OCI-LY1 (cell line): Measurements from ENCODE around the gene ARHGAP28.
"Not testable (repeated sequence)": the region's sequence is repeated elsewhere in the genome, so short reads cannot be mapped to it uniquely, and the experiment has no call there.

Experiments used
- H2AFZ ChIP-seq: fragments of 200-600 bp; sonication (generic), shearing (Covaris generic); 2 replicates; pipeline ENCODE4 v1.6.0; 2014; ENCODE audit warnings: antibody characterized with exemption, mild to moderate bottlenecking, low read length
- H3F3A ChIP-seq: fragments of 200-600 bp; sonication (generic), shearing (Covaris generic); 2 replicates; pipeline ENCODE4 v1.6.0; 2014; ENCODE audit warnings: mild to moderate bottlenecking, antibody characterized with exemption, low read length, moderate library complexity; ENCODE audit not compliant: insufficient read depth
- H3K27ac ChIP-seq: fragments of 200-600 bp; sonication (generic); 2 replicates; pipeline ENCODE4 v1.5.1; 2014; ENCODE audit warnings: low read length, mixed run types, mild to moderate bottlenecking, low read depth; ENCODE audit not compliant: poor library complexity, severe bottlenecking
- H3K27me3 ChIP-seq: fragments of 200-600 bp; sonication (generic); 2 replicates; pipeline ENCODE4 v1.6.0; 2014; ENCODE audit warnings: antibody characterized with exemption, mild to moderate bottlenecking, low read length, moderate library complexity; ENCODE audit not compliant: insufficient read depth
- H3K36me3 ChIP-seq: fragments of 200-600 bp; sonication (generic); 2 replicates; pipeline ENCODE4 v1.6.1; 2014; ENCODE audit warnings: mild to moderate bottlenecking, antibody characterized with exemption, low read length, moderate library complexity, mixed read lengths; ENCODE audit not compliant: insufficient read depth
- H3K4me1 ChIP-seq: fragments of 200-600 bp; sonication (generic); 2 replicates; pipeline ENCODE4 v1.5.1; 2014; ENCODE audit warnings: mild to moderate bottlenecking, low read length, moderate library complexity; ENCODE audit not compliant: insufficient read depth, severe bottlenecking
- H3K4me2 ChIP-seq: fragments of 200-600 bp; sonication (generic), shearing (Covaris generic); 2 replicates; pipeline ENCODE4 v1.6.1; 2014; ENCODE audit warnings: low read length
- H3K4me3 ChIP-seq: fragments of 200-600 bp; sonication (generic); 2 replicates; pipeline ENCODE4 v1.5.1; 2014; ENCODE audit warnings: low read length, low read depth, mild to moderate bottlenecking, mixed read lengths; ENCODE audit not compliant: poor library complexity, severe bottlenecking
- H3K79me2 ChIP-seq: fragments of 200-600 bp; shearing (Covaris generic); 2 replicates; pipeline ENCODE4 v1.6.1; 2016; ENCODE audit warnings: mixed run types, low read length, mixed read lengths; ENCODE audit not compliant: insufficient read depth
- H3K9ac ChIP-seq: fragments of 200-600 bp; sonication (generic), shearing (Covaris generic); 2 replicates; pipeline ENCODE4 v1.6.1; 2014; ENCODE audit warnings: mild to moderate bottlenecking, low read length, mixed read lengths
- H3K9me2 ChIP-seq: fragments of 200-600 bp; sonication (generic), shearing (Covaris generic); 2 replicates; pipeline ENCODE4 v1.6.1; 2014; ENCODE audit warnings: low read depth, mild to moderate bottlenecking, low read length, mixed read lengths
- H3K9me3 ChIP-seq: fragments of 200-600 bp; shearing (Covaris generic); 2 replicates; pipeline ENCODE4 v1.6.1; 2014; ENCODE audit warnings: low read length, mixed read lengths
- H4K20me1 ChIP-seq: fragments of 200-600 bp; sonication (generic), shearing (Covaris generic); 2 replicates; pipeline ENCODE4 v1.6.0; 2016; ENCODE audit warnings: mild to moderate bottlenecking, low read length; ENCODE audit not compliant: insufficient read depth
- EZH2 ChIP-seq: fragments of 200-600 bp; sonication (generic), shearing (Covaris generic); IDR thresholded peaks from 2 replicates; pipeline ENCODE4 v1.8.0; 2017; ENCODE audit warnings: borderline replicate concordance, mixed run types, mild to moderate bottlenecking, antibody characterized with exemption, low read length, moderate library complexity, mixed read lengths
- TF ChIP-seq, protein P1 (sequence below): fragments of 200-600 bp; sonication (generic), shearing (Covaris generic); IDR thresholded peaks from 2 replicates; pipeline ENCODE4 v1.5.1; 2017; ENCODE audit warnings: mild to moderate bottlenecking, antibody characterized with exemption, low read length, moderate library complexity, mixed read lengths

Gene ARHGAP28

DNA sequence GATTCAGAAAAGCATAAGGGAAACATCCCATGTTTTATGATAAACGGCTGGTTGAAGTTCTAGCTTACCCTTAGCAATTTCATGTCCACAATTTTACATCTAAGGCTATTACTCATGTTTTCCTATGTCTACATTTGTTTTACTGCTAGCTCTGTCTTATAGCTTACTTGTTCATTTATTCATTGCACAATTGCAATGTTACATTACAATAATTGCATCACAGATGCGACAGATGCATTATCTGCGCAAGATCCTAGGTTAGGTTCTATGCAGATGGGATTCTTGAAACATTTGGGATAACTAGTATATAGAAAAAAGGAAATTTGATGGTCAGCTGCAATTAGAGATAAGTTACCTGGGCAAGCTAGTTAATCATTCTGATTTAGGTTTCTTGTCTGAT lies 108.4 kb downstream of the ARHGAP28 start:
- no peaks in the 10 kb centered on the region for H3K9me3 ChIP-seq
- H3K27me3 ChIP-seq = no peaks in the 10 kb centered on the region
- no peaks in the 10 kb centered on the region for H3K79me2 ChIP-seq
- H3K27ac ChIP-seq = no peak overlapping the region
- H3K4me2 ChIP-seq = no peak overlapping the region
- no peaks in the 10 kb centered on the region for H3K36me3 ChIP-seq
- no peaks in the 10 kb centered on the region for H3K9me2 ChIP-seq
- H3K4me1 ChIP-seq = no peaks in the 10 kb centered on the region
- no peak overlapping the region for H3K4me3 ChIP-seq
- no peaks in the 10 kb centered on the region for H4K20me1 ChIP-seq
- TF ChIP-seq EZH2 = no peak
- TF ChIP-seq, protein P1, sequence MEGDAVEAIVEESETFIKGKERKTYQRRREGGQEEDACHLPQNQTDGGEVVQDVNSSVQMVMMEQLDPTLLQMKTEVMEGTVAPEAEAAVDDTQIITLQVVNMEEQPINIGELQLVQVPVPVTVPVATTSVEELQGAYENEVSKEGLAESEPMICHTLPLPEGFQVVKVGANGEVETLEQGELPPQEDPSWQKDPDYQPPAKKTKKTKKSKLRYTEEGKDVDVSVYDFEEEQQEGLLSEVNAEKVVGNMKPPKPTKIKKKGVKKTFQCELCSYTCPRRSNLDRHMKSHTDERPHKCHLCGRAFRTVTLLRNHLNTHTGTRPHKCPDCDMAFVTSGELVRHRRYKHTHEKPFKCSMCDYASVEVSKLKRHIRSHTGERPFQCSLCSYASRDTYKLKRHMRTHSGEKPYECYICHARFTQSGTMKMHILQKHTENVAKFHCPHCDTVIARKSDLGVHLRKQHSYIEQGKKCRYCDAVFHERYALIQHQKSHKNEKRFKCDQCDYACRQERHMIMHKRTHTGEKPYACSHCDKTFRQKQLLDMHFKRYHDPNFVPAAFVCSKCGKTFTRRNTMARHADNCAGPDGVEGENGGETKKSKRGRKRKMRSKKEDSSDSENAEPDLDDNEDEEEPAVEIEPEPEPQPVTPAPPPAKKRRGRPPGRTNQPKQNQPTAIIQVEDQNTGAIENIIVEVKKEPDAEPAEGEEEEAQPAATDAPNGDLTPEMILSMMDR = no peak
- H2AFZ ChIP-seq = no peak overlapping the region
- no peaks in the 10 kb centered on the region for H3F3A ChIP-seq
- H3K9ac ChIP-seq = no peak overlapping the region

DNA sequence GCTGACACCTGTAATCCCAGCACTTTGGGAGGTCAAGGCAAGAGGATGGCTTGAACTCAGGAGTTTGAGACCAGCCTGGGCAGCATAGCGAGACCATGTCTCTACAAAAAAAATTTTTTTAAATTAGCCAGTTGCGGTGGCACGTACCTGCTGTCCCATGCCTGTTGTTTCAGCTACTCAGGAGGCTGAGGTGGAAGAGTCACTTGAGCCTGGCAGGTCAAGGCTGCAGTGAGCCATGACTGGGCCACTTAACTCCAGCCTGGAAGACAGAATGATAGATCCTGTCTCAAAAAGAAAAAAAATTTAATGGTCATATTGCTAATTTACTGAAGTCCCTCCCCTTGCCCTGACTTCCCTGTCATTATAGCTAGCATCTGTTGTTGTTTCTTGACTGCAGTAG lies 112.6 kb downstream of the ARHGAP28 start:
- no peaks in the 10 kb centered on the region for H3K9me2 ChIP-seq
- no peaks in the 10 kb centered on the region for H3K36me3 ChIP-seq
- H3K9ac ChIP-seq = no peak overlapping the region
- H3F3A ChIP-seq = no peaks in the 10 kb centered on the region
- H3K27ac ChIP-seq = no peak overlapping the region
- no peaks in the 10 kb centered on the region for H3K79me2 ChIP-seq
- H2AFZ ChIP-seq = no peak overlapping the region
- H3K9me3 ChIP-seq = no peaks in the 10 kb centered on the region
- H3K4me1 ChIP-seq = no peaks in the 10 kb centered on the region
- no peak overlapping the region for H3K4me2 ChIP-seq
- TF ChIP-seq, protein P1 = no peak
- no peak for TF ChIP-seq EZH2
- no peak overlapping the region for H3K4me3 ChIP-seq
- H4K20me1 ChIP-seq = no peaks in the 10 kb centered on the region
- no peaks in the 10 kb centered on the region for H3K27me3 ChIP-seq

DNA sequence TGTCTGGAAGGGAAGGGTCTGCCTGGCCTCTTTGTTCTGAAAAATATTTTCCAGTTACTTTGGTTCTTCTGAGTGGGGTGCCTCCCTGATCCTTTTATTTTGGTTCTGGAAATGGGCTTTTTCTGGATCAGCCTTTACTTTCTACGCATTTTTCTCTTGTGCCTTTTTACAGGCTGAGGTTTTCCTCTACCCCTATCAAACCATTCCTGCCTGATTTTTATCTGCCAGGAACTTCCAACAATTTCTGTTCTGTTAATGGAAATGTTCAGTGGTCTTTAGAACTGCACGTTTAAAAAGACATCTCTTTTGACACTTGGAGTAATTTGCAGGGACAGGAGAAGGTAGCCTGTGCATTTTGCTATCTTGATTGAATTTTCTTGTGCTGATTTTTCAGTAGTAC lies 113.8 kb downstream of the ARHGAP28 start:
- H3F3A ChIP-seq = no peaks in the 10 kb centered on the region
- no peak overlapping the region for H3K4me3 ChIP-seq
- no peaks in the 10 kb centered on the region for H3K9me3 ChIP-seq
- no peak overlapping the region for H3K4me2 ChIP-seq
- H3K9me2 ChIP-seq = no peaks in the 10 kb centered on the region
- H2AFZ ChIP-seq = no peak overlapping the region
- no peaks in the 10 kb centered on the region for H3K4me1 ChIP-seq
- no peak for TF ChIP-seq EZH2
- TF ChIP-seq, protein P1 = no peak
- H3K27ac ChIP-seq = no peak overlapping the region
- no peaks in the 10 kb centered on the region for H3K79me2 ChIP-seq
- no peak overlapping the region for H3K9ac ChIP-seq
- no peaks in the 10 kb centered on the region for H3K36me3 ChIP-seq
- H3K27me3 ChIP-seq = no peaks in the 10 kb centered on the region
- H4K20me1 ChIP-seq = no peaks in the 10 kb centered on the region

DNA sequence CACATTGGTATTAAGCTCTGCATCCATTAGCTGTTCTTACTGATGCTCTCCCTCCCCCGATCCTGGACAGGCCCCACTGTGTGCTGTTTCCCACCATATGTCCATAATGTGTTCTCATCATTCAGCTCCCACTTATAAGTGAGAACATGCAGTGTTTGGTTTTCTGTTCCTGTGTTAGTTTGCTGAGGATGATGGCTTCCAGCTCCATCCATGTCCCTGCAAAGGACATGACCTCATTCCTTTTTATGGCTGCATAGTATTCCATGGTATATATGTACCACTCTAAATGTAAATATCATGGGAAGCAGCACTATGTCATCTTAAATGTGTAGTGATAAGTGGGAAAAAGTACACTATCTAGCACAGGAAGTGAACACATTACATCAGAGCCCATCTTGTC lies 116.0 kb downstream of the ARHGAP28 start:
- not testable (repeated sequence) for H3K27me3 ChIP-seq, H3K4me2 ChIP-seq, H3K9me2 ChIP-seq, H4K20me1 ChIP-seq, H2AFZ ChIP-seq, H3K9ac ChIP-seq, H3F3A ChIP-seq, H3K4me1 ChIP-seq, H3K79me2 ChIP-seq, H3K36me3 ChIP-seq, H3K27ac ChIP-seq, H3K4me3 ChIP-seq, H3K9me3 ChIP-seq
